Right atrium auricular region (tissue), 2 donors: ENCODE measurements around the gene ANKRD13D. TPM values are rescaled to one million over a fixed set of nuclear protein-coding genes. Genes with fewer than 3 reads are reported as not detected.
A peak's percentile ranks its signal among the peaks of the same experiment; 100 is the strongest.

ENCODE experiments used
- DNase-seq: peaks from one replicate; pipeline ENCODE4 v3.0.0-alpha.2; 2019; ENCODE audit warnings: low spot score
- H3K27ac ChIP-seq, 2 donors: fragments of 200-600 bp; sonication (generic); 1 replicate in 1 of 2; 2 replicates in 1 of 2; pipeline ENCODE4 v1.5.1; 2016 to 2019
- H3K27me3 ChIP-seq, 2 donors: fragments of 200-600 bp; sonication (generic); one replicate each; pipeline versions ENCODE4 v1.5.1 to v1.6.0; 2017 to 2019
- H3K36me3 ChIP-seq: fragments of 200-600 bp; sonication (generic); one replicate; pipeline ENCODE4 v1.5.1; 2016
- H3K4me1 ChIP-seq, 2 donors: fragments of 200-600 bp; sonication (generic); one replicate each; pipeline versions ENCODE4 v1.5.1 to v1.6.0; 2017 to 2019
- H3K4me3 ChIP-seq, 2 donors: fragments of 200-600 bp; sonication (generic); 1 replicate in 1 of 2; 2 replicates in 1 of 2; pipeline ENCODE4 v1.5.1; 2017 to 2019; ENCODE audit warnings: mild to moderate bottlenecking in 1 of 2, moderate library complexity in 1 of 2
- H3K9me3 ChIP-seq, 2 donors: fragments of 200-600 bp; sonication (generic); one replicate each; pipeline ENCODE4 v1.5.1; 2019
- total RNA-seq, 2 donors: library from RNA; depleted of rRNA; stranded (reverse); fragments of >200 nt; gene quantifications; one replicate each; pipeline ENCODE4 v1.1.0, GENCODE V29; 2016
- TF ChIP-seq, protein P1 (sequence below), 2 donors: fragments of 200-600 bp; sonication (generic); IDR thresholded peaks; one replicate each; pipeline ENCODE4 v1.5.1; 2019; ENCODE audit warnings: antibody characterized with exemption in 2 of 2

The ANKRD13D gene
- total RNA-seq, 2 donors from 2014 or later: 14.1 to 14.9 TPM

DNA sequence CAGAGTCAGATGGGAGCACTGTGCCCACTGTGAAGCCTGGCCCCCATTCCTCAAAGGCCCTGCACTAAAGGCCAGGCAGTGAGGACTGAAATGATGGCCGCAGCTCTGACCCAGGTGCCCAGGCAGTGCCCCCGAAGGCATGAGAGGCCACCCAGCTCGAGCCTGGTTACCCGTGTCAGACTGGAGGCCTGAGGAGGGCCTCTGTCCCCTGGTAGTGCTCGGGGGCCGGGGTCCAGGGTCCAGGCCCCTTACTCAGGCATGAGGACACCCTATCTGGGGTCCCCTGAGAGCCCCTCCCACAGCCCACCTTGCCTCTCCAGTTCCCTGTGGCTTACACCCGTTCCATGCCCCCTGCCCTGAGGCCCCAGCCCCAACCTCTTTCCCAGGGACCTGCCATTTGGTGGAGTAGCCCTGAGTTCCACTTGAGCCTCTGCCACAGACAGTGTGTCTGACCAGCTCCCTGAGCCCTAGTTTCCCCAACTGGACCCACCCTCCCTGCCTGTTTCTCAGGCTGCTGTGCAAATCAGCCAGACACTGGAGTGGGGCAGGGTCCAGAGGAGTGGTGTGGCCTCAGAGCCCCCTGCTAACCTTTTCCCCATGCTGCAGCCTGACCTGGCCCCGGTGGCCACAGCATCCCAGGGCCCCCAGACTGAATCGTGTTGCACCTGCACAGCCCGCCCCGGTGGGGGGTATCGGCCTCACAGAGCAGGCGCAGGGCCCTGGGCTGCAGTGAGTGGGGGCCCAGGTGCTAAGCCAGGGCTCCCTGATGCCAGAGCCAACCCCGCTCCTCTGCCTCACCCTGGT, 10.8 kb upstream of the ANKRD13D start:
- Histone ChIP-seq H3K27me3 (no peaks in the 10 kb centered on the region), H3K36me3 (peaks cover 48% of the 10 kb centered on the region), H3K9me3 (no peaks in the 10 kb centered on the region), H3K4me1 (peaks cover 0 to 71% of the 10 kb centered on the region in 2 donors), H3K27ac (peak overlapping the region; percentile 84 to 90), H3K4me3 (no peak overlapping the region)
- TF ChIP-seq, protein P1, sequence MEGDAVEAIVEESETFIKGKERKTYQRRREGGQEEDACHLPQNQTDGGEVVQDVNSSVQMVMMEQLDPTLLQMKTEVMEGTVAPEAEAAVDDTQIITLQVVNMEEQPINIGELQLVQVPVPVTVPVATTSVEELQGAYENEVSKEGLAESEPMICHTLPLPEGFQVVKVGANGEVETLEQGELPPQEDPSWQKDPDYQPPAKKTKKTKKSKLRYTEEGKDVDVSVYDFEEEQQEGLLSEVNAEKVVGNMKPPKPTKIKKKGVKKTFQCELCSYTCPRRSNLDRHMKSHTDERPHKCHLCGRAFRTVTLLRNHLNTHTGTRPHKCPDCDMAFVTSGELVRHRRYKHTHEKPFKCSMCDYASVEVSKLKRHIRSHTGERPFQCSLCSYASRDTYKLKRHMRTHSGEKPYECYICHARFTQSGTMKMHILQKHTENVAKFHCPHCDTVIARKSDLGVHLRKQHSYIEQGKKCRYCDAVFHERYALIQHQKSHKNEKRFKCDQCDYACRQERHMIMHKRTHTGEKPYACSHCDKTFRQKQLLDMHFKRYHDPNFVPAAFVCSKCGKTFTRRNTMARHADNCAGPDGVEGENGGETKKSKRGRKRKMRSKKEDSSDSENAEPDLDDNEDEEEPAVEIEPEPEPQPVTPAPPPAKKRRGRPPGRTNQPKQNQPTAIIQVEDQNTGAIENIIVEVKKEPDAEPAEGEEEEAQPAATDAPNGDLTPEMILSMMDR (IDR thresholded peaks at IDR 0.05): no peak
- no peak for DNase-seq

- H3K4me1 ChIP-seq: peaks cover 0 to 64% of the 10 kb centered on the region in 2 donors
- no peak overlapping the region for H3K4me3 ChIP-seq
- H3K9me3 ChIP-seq: no peaks in the 10 kb centered on the region
- no peak for DNase-seq
- H3K27me3 ChIP-seq: no peaks in the 10 kb centered on the region
- H3K27ac ChIP-seq: peak overlapping the region; percentile 84 to 90
- TF ChIP-seq, protein P1 (IDR thresholded peaks at IDR 0.05): no peak
- H3K36me3 ChIP-seq: peaks cover 55% of the 10 kb centered on the region
These were observed 10.0 kb upstream of the ANKRD13D start for GRCh38 chr11:67278939-67279588.

- H3K9me3 ChIP-seq: no peaks in the 10 kb centered on the region
- TF ChIP-seq, protein P1 (IDR thresholded peaks at IDR 0.05): no peak
- peaks cover 62% of the 10 kb centered on the region for H3K36me3 ChIP-seq
- H3K4me3 ChIP-seq: no peak overlapping the region
- no peak overlapping the region for H3K27ac ChIP-seq
- DNase-seq: no peak
- H3K27me3 ChIP-seq: no peaks in the 10 kb centered on the region
- peaks cover 0 to 57% of the 10 kb centered on the region in 2 donors for H3K4me1 ChIP-seq
These were observed 9.3 kb upstream of the ANKRD13D start for GRCh38 chr11:67279589-67280340.

GRCh38 chr11:67280341-67280787, 8.7 kb upstream of the ANKRD13D start:
- no peak overlapping the region for H3K27ac ChIP-seq

More at GRCh38 chr11:67280341-67280787, 8.7 kb upstream of the ANKRD13D start:
- no peak for DNase-seq
- Histone ChIP-seq H3K27me3 (no peaks in the 10 kb centered on the region), H3K4me3 (no peak overlapping the region), H3K9me3 (no peaks in the 10 kb centered on the region), H3K4me1 (peaks cover 0 to 51% of the 10 kb centered on the region in 2 donors), H3K36me3 (peaks cover 68% of the 10 kb centered on the region)
- TF ChIP-seq, protein P1 (IDR thresholded peaks at IDR 0.05): no peak
